Renal cortical epithelial cell (primary cell): Measurements from ENCODE around the gene PUDP. TPM values are rescaled to one million over a fixed set of nuclear protein-coding genes. Genes with fewer than 3 reads are reported as not detected.

ENCODE experiments used
- DNase-seq: peaks from one replicate; pipeline ENCODE4 v3.0.0-alpha.2; 2011; ENCODE audit warnings: low read depth
- total RNA-seq: library from RNA; depleted of rRNA; stranded (reverse); fragments of >200 nt; gene quantifications from 2 replicates; pipeline ENCODE4 v1.2.3, GENCODE V29; 2014

The PUDP gene
- total RNA-seq, 1 donor from 2014 or later: 33.4 TPM

- peak; percentile 21 for DNase-seq
These were observed 1.1 kb downstream of the PUDP start for GRCh38 chrX:7146703-7147412.

DNA sequence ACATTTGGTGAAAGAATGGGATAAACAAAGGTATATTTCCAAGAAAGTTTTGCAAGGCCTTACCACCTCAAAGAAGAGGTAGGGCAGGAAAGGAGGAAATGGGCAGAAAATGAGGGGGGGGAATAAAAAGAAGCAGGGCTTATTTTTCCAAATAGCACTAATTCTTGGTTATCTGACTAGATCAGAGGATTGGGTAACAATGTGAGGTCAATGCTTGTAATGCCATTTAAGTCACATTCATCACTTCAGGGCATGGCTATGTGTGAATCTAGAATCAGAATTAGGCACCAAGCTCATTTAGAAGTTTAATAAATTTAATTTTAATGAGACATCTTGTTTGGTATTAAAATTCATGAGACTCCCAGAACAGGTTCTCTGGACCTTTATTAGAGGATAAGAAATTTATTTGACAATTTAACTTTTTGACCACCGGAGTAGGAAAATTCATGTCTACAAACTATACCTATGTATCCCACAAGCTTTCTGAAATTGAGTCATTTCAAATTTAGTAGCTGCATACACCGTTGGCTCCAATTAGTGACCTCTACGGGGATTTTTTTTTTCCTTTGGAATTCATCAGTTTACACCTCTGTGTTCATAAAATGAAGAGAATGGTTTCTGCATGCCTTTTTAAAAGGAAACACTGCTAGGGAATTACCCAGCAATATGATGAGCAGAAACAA lies 1.8 kb downstream of the PUDP start:
- peak; percentile 34 for DNase-seq

- DNase-seq: peak; percentile 64
These were observed 2.5 kb downstream of the PUDP start for GRCh38 chrX:7145454-7145853.

DNA sequence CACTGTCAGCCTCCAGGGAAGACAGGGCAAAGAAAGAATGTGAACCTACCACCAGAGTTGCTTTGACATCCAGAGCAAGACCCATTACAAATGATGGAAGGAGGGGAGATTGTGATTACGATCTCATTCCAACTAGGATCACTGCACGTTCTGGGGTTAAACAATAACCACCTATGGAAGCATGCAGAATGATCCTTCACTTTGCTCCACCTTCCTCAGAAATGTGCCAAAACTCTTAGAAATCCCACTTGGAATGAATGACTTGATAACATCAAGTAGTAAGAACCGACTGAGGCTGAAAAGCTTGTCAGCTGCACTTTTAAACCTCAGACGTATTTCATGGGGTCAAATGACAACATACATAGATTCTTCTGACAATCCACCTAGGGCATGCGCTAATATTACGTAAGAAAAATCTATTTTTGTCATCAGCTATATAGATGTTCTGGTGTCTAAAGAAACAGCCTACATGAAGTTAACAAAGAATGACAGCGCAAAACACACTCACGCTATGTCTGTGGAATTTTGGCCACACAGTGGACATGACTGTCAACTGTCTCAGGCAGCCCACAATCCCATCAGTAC lies 3.9 kb downstream of the PUDP start:
- peak; percentile 40 for DNase-seq

DNA sequence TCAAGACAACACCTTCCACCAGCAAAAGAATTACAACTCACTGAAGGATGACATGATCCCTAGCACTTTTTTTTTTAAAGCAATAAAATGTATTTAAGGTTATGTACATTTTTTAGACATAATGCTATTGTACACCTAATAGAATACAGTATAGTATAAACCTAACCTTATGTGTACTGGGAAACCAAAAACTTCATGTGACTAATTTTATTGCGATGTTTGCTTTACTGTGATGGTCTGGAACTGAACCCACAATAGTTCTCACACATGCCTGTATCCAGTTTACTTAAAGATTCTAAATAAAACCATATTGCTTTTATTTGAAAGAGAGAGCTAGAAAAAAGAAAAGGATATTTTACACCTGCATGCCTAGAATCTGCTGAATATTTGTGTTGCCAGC lies 4.9 kb downstream of the PUDP start:
- DNase-seq: no peak

- peak; percentile 16 for DNase-seq
These were observed 8.5 kb downstream of the PUDP start for GRCh38 chrX:7139202-7140081.

DNA sequence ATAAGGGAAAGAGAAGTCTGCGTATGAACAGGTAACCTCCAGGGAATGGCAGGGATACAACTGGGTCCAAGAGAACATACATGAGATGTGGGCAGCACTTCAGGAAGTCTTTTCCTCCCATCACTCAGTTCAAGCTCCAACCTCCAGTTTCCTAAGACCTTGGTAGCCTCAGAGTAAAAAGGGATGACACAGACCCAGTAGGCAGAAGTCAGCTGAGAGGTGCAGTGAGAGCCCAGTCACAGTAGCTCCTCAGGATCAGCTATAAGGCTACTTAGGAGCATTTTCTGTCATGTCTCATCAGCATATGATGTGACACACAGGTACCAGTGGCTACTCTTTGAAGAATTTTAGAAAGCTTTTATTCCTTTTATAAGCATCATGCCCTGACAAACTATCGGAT lies 13.0 kb downstream of the PUDP start:
- DNase-seq: no peak

DNA sequence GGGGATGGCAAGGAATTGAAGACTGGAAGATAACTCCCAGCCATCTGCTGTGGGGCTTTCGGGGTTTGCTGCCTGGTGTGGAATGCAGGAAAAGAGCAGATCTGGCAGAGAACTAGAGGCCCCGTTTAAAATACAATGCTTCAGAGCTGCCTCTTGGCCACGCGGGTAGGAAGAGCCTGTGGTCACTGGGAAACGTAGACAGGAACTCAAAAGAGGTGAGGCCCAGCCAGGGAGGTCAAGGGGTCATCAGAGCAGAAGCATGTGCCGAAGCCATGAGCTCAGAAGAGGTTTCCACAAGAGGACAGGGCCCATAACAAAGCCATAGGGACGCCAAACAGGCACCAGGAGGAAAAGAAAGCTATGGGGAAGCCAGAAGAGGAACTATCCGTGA lies 14.9 kb downstream of the PUDP start:
- DNase-seq: no peak

- DNase-seq: peak; percentile 79
These were observed 15.5 kb downstream of the PUDP start for GRCh38 chrX:7132335-7133049.

DNA sequence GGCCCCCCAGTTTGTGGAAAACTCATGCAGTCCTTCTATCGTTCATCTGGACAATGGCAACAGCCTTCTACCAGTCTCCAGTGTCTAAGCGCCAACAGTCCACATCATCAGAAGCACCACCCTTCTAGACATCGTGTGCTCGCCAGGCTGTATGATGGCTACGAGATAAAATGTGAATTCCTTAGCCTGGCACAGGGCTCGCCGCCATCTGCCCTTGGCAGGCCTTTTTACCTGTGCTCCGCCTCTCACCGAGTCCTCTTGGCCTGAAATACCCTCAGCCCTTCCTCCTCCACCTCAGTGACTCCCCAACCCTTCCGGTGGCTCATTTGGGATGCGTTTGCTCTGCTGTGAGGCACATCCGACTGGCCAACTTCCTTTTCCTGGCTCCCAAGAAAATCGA lies 16.3 kb downstream of the PUDP start:
- no peak for DNase-seq

GRCh38 chrX:7127056-7127455 lies 20.9 kb downstream of the PUDP start:
- no peak for DNase-seq

- no peak for DNase-seq
These were observed 27.1 kb downstream of the PUDP start for GRCh38 chrX:7120878-7121219.

- DNase-seq: peak; percentile 77
These were observed 27.7 kb downstream of the PUDP start for GRCh38 chrX:7119950-7120877.

GRCh38 chrX:7117587-7117986 lies 30.4 kb downstream of the PUDP start:
- DNase-seq: no peak

DNA sequence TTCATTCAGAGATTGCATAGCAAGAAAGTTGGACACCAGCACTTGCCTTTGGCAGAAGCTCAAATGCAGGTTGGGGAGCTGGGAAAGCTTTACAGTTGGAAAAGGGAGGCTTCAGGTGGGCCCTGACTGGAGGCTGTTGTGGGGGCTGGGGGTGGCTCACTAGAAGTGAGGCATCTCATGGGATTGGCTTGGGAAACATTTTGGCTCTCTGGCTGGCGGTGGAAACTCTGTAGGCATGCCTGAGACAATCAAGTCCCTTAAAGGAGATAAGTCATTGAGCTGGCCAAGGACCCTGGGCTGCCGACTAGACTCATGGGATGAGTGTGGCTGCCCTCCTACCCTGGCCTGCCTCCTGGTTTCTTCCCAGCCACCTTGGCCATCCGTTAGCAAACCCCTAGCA lies 31.9 kb downstream of the PUDP start:
- DNase-seq: no peak

DNA sequence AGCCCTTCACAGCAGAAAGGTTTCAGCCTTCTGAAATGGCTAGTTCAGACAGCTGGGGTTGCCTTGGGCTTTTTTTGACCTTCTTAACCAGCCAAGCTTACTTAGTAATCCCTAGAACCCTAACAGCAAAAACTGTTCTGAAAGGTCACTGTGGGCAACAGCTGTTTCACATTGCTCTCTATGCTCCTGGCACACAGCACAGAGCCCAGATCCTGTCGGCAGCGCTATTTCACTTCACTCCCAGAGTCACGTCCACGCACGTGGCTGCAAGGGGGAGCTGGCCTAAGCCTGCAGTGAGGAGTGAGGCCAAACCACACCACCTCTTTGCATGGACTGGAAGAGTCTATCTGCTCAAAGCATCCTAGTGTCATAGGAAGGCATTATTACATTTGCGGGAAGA lies 32.4 kb downstream of the PUDP start:
- DNase-seq: no peak

GRCh38 chrX:7112071-7112470 lies 35.9 kb downstream of the PUDP start:
- no peak for DNase-seq

DNA sequence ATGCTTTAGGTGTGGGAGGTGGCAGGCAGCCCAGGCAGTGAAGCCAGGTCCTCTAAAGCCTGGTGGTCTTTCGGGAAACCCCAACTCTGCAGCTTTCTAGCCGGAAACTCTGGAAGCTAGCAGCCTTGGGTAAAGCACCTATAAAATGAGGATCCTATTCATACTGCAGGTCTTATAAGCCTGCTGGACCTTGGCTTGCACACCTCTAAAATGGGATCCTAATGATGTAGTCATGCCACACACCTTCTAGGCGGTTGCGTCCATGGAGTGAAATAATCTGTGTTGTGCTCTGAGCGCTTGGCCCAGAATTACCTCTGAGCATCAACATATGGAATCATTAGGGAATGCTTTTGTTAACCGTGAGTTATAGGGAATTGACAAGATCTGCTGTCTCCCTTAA lies 36.4 kb downstream of the PUDP start:
- DNase-seq: no peak

DNA sequence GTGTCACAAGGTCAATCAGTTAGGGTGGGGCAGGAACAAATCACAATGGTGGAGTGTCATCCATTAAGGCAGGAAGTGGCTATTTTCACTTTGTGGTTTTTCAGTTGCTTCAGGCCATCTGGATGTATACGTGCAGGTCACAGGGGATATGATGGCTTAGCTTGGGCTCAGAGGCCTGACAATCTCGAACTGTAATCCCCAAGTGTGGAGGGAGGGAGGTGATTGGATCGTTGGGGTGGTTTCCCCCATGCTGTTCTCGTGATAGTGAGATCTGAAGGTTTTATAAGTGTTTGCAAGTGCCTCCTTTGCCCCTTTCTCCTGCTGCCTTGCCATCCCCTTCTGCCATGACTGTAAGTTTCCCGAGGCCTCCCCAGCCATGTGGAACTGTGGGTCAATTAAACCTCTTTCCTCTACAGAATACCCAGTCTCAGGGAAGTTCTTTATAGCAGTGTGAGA lies 37.1 kb downstream of the PUDP start:
- DNase-seq: no peak
